ENCODE measurements around the gene SOCS4.
"Not testable (repeated sequence)": the region's sequence is repeated elsewhere in the genome, so short reads cannot be mapped to it uniquely, and the experiment has no call there.

SOCS4 gene

GRCh38 chr14:55073856-55074255, 46.8 kb downstream of the SOCS4 start:
- TF ChIP-seq CTCF (IDR thresholded peaks at IDR 0.05): no peak
- no peak overlapping the region for H3K4me3 ChIP-seq
- no peak for DNase-seq (ENCODE audit: low spot score)
- H3K27ac ChIP-seq: no peak overlapping the region

GRCh38 chr14:55074662-55075061, 47.6 kb downstream of the SOCS4 start:
- Histone ChIP-seq H3K4me3 (no peak overlapping the region), H3K27ac (no peak overlapping the region)
- DNase-seq (ENCODE audit: low spot score): no peak

GRCh38 chr14:55075628-55076175, 48.7 kb downstream of the SOCS4 start:
- no peak for DNase-seq (ENCODE audit: low spot score)
- no peak for TF ChIP-seq CTCF (IDR thresholded peaks at IDR 0.05)
- no peak overlapping the region for H3K27ac ChIP-seq
- H3K4me3 ChIP-seq: no peak overlapping the region

More at GRCh38 chr14:55074662-55075061, 47.6 kb downstream of the SOCS4 start:
- no peak for TF ChIP-seq CTCF (IDR thresholded peaks at IDR 0.05)

- DNase-seq (ENCODE audit: low spot score): no peak
- Histone ChIP-seq H3K4me3 (no peak overlapping the region), H3K27ac (no peak overlapping the region)
- TF ChIP-seq CTCF (IDR thresholded peaks at IDR 0.05): no peak
Observed at GRCh38 chr14:55077170-55078151, 50.4 kb downstream of the SOCS4 start.

- not testable (repeated sequence) for DNase-seq (ENCODE audit: low spot score); H3K27ac ChIP-seq; H3K4me3 ChIP-seq
Observed at GRCh38 chr14:55079961-55080360, 52.9 kb downstream of the SOCS4 start.

GRCh38 chr14:55084401-55085059, 57.5 kb downstream of the SOCS4 start:
- Histone ChIP-seq H3K4me3 (no peak overlapping the region), H3K27ac (no peak overlapping the region)
- no peak for TF ChIP-seq CTCF (IDR thresholded peaks at IDR 0.05)
- DNase-seq (ENCODE audit: low spot score): no peak

- H3K27ac ChIP-seq: no peak overlapping the region
- H3K4me3 ChIP-seq: no peak overlapping the region
- TF ChIP-seq CTCF (IDR thresholded peaks at IDR 0.05): no peak
- no peak for DNase-seq (ENCODE audit: low spot score)
Observed at GRCh38 chr14:55085060-55085660, 58.1 kb downstream of the SOCS4 start.
